CD4-positive, alpha-beta T cell treated with Interleukin-12 subunit alpha and Interleukin-12 subunit beta, for 1 hour (primary cell): ENCODE data around the gene ARHGEF7.
"Not testable (repeated sequence)": the region's sequence is repeated elsewhere in the genome, so short reads cannot be mapped to it uniquely, and the experiment has no call there.

Experiments
- DNase-seq: peaks from one replicate; pipeline ENCODE4 v3.0.0-alpha.2; 2020

ARHGEF7 gene

GRCh38 chr13:111257899-111258298 lies 142.8 kb downstream of the ARHGEF7 start:
- DNase-seq, result not testable (repeated sequence)

- no peak for DNase-seq
These were observed 143.5 kb downstream of the ARHGEF7 start for GRCh38 chr13:111258637-111259036.

- no peak for DNase-seq
These were observed 143.9 kb downstream of the ARHGEF7 start for GRCh38 chr13:111259058-111259457.

GRCh38 chr13:111261326-111261725 lies 146.2 kb downstream of the ARHGEF7 start:
- no peak for DNase-seq

- no peak for DNase-seq
These were observed 147.2 kb downstream of the ARHGEF7 start for GRCh38 chr13:111262281-111262680.

- DNase-seq, result no peak
These were observed 147.6 kb downstream of the ARHGEF7 start for GRCh38 chr13:111262715-111263114.

GRCh38 chr13:111263566-111263965 lies 148.5 kb downstream of the ARHGEF7 start:
- no peak for DNase-seq

GRCh38 chr13:111265006-111265700 lies 150.0 kb downstream of the ARHGEF7 start:
- no peak for DNase-seq

- DNase-seq, result no peak
These were observed 150.6 kb downstream of the ARHGEF7 start for GRCh38 chr13:111265701-111266035.

- no peak for DNase-seq
These were observed 152.1 kb downstream of the ARHGEF7 start for GRCh38 chr13:111267205-111267604.

GRCh38 chr13:111267784-111268183 lies 152.7 kb downstream of the ARHGEF7 start:
- DNase-seq, result no peak

GRCh38 chr13:111269508-111269907 lies 154.4 kb downstream of the ARHGEF7 start:
- DNase-seq, result no peak

- DNase-seq, result no peak
These were observed 155.0 kb downstream of the ARHGEF7 start for GRCh38 chr13:111270126-111270525.

- no peak for DNase-seq
These were observed 155.9 kb downstream of the ARHGEF7 start for GRCh38 chr13:111270765-111271698.

GRCh38 chr13:111272117-111272516 lies 157.0 kb downstream of the ARHGEF7 start:
- DNase-seq, result no peak

- no peak for DNase-seq
These were observed 160.3 kb downstream of the ARHGEF7 start for GRCh38 chr13:111275382-111275781.

GRCh38 chr13:111275995-111276618 lies 161.0 kb downstream of the ARHGEF7 start:
- DNase-seq, result no peak

- DNase-seq, result no peak
These were observed 163.1 kb downstream of the ARHGEF7 start for GRCh38 chr13:111278258-111278657.

- DNase-seq, result no peak
These were observed 163.9 kb downstream of the ARHGEF7 start for GRCh38 chr13:111278743-111279652.

GRCh38 chr13:111280226-111280625 lies 165.1 kb downstream of the ARHGEF7 start:
- DNase-seq, result no peak

- no peak for DNase-seq
These were observed 165.8 kb downstream of the ARHGEF7 start for GRCh38 chr13:111280681-111281585.
